HepG2 (cell line): ENCODE measurements around the gene PGAP3.

Experiments
- ADNP ChIP-seq: sonication (generic); formaldehyde crosslinking; IDR thresholded peaks from 2 replicates; pipeline ENCODE4 v1.4.0; 2020; ENCODE audit warnings: missing genetic modification reagents
- CREB1 ChIP-seq, 2 experiments: fragments of 450-650 bp in 1 of 2; IDR thresholded peaks; 2 replicates each; pipeline ENCODE4 v1.6.1; 2016 to 2017; ENCODE audit warnings: control low read depth in 1 of 2, mild to moderate bottlenecking in 1 of 2, missing compliant biosample characterization in 1 of 2, missing genetic modification characterization in 1 of 2
- FOXO1 ChIP-seq: sonication (generic); formaldehyde crosslinking; IDR thresholded peaks from 2 replicates; pipeline ENCODE4 v1.4.0; 2020; ENCODE audit warnings: missing genetic modification reagents
- JUN ChIP-seq: sonication (generic); formaldehyde crosslinking; IDR thresholded peaks from 2 replicates; pipeline ENCODE4 v1.4.0; 2020; ENCODE audit warnings: mild to moderate bottlenecking, missing genetic modification reagents
- MLXIP ChIP-seq: sonication (generic); formaldehyde crosslinking; IDR thresholded peaks from 2 replicates; pipeline ENCODE4 v1.9.0; 2021; ENCODE audit warnings: missing genetic modification reagents, borderline replicate concordance
- PCBP2 ChIP-seq: fragments of 200-400 bp; formaldehyde crosslinking; optimal IDR thresholded peaks from 2 replicates; pipeline ENCODE3; 2018; ENCODE audit warnings: low read length, low read depth; ENCODE audit not compliant: poor library complexity, severe bottlenecking
- POLR2A ChIP-seq, 2 experiments: IDR thresholded peaks; 2 replicates each; pipeline ENCODE4 v1.6.1; 2011; ENCODE audit warnings: low read depth in 2 of 2, low read length in 2 of 2, mild to moderate bottlenecking in 1 of 2, moderate library complexity in 1 of 2; ENCODE audit not compliant: insufficient read depth in 1 of 2
- POLR2AphosphoS5 ChIP-seq: IDR thresholded peaks from 2 replicates; pipeline ENCODE4 v1.6.1; 2012; ENCODE audit warnings: low read depth, low read length
- REST ChIP-seq, 2 experiments: IDR thresholded peaks; 2 replicates each; pipeline ENCODE4 v1.6.1; 2011 to 2012; ENCODE audit warnings: low read length in 2 of 2, borderline replicate concordance in 1 of 2, low read depth in 1 of 2, mild to moderate bottlenecking in 1 of 2, moderate library complexity in 1 of 2
- TGIF2 ChIP-seq: IDR thresholded peaks from 2 replicates; pipeline ENCODE4 v1.6.1; 2016; ENCODE audit warnings: control low read depth, missing compliant biosample characterization
- ZFX ChIP-seq: sonication (generic); formaldehyde crosslinking; IDR thresholded peaks from 2 replicates; pipeline ENCODE4 v1.4.0; 2020; ENCODE audit warnings: mild to moderate bottlenecking, low read depth, missing genetic modification reagents, moderate library complexity
- ZNF329 ChIP-seq: sonication (generic); formaldehyde crosslinking; IDR thresholded peaks from 2 replicates; pipeline ENCODE4 v1.9.0; 2021; ENCODE audit warnings: low read depth, mild to moderate bottlenecking, missing genetic modification reagents
- ZNF362 ChIP-seq: sonication (generic); formaldehyde crosslinking; IDR thresholded peaks from 2 replicates; pipeline ENCODE4 v1.4.0; 2020; ENCODE audit warnings: missing genetic modification reagents, mild to moderate bottlenecking, borderline replicate concordance
- ZNF614 ChIP-seq: IDR thresholded peaks from 2 replicates; pipeline ENCODE4 v1.6.1; 2018; ENCODE audit warnings: missing biosample characterization, missing genetic modification reagents, inconsistent platforms, borderline replicate concordance

- TF ChIP-seq ZNF329 (CRISPR knock-in tag) (no peak), POLR2A (IDR thresholded peaks at IDR 0.05; ENCODE audit: insufficient read depth in 1 of 2, low read depth in 2 of 2, low read length in 2 of 2) (no peak), ZNF362 (no peak), TGIF2 (CRISPR knock-in tag) (no peak), CREB1 (IDR thresholded peaks at IDR 0.05) (no peak), CREB1 (CRISPR knock-in tag; IDR thresholded peaks at IDR 0.05) (no peak), ZNF614 (CRISPR knock-in tag) (no peak), POLR2AphosphoS5 (no peak), FOXO1 (CRISPR knock-in tag) (no peak), MLXIP (no peak), JUN (CRISPR knock-in tag) (no peak), REST (IDR thresholded peaks at IDR 0.05; ENCODE audit: borderline replicate concordance in 1 of 2, low read depth in 1 of 2, low read length in 2 of 2) (no peak), PCBP2 (no peak), ADNP (CRISPR knock-in tag) (no peak), ZFX (CRISPR knock-in tag) (no peak)
These were observed 14.3 kb downstream of the PGAP3 start for GRCh38 chr17:39673335-39674081.
